LNCAP (cell line): ENCODE results near the gene SLIT1.

Experiments used
- TF ChIP-seq, protein P1 (sequence below): fragments of 450-650 bp; IDR thresholded peaks from 2 replicates; pipeline ENCODE4 v1.5.1; 2017; ENCODE audit warnings: mild to moderate bottlenecking

SLIT1 gene

DNA sequence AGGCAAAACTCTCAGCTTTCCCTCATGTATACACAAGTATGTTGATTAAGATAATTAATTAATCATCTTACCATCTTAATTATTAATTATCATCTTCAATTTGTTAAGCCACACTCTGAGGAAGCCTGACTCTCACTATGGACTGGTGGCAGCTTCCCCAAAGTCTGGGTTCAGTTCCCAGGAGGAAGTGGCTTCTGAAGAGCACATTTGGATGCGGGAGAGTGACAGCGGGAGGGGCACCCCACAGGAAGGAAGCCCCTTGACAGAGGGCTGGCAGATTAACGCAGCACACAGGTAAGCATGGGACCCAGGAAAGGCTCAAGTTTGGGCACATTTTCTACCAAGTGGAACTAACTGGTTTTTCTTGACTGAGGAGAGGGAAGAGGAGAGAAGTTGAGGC, 13.4 kb upstream of the SLIT1 start:
- TF ChIP-seq, protein P1, sequence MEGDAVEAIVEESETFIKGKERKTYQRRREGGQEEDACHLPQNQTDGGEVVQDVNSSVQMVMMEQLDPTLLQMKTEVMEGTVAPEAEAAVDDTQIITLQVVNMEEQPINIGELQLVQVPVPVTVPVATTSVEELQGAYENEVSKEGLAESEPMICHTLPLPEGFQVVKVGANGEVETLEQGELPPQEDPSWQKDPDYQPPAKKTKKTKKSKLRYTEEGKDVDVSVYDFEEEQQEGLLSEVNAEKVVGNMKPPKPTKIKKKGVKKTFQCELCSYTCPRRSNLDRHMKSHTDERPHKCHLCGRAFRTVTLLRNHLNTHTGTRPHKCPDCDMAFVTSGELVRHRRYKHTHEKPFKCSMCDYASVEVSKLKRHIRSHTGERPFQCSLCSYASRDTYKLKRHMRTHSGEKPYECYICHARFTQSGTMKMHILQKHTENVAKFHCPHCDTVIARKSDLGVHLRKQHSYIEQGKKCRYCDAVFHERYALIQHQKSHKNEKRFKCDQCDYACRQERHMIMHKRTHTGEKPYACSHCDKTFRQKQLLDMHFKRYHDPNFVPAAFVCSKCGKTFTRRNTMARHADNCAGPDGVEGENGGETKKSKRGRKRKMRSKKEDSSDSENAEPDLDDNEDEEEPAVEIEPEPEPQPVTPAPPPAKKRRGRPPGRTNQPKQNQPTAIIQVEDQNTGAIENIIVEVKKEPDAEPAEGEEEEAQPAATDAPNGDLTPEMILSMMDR = no peak

DNA sequence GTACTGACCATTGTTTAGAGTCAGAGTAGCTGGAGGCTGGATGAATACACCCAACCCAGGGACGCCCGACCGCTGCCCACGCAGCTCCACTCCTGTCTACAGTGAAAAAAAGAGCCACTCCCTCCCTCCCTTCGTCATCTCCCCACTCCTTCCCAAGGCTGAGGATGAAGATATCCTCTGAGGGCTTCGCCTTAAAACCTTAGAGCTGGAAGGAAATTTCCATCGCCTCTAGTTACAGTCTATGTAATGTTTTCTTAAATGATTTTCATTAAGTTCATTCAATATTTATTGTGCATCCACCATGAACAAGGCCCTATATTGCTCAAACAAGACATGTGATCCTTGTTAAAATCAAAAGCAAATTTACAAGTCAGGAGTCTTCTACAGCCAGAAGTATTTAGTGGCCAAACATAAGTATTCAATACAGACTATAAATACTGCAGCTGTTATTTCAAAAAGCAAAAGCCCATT, 11.3 kb upstream of the SLIT1 start:
- TF ChIP-seq, protein P1 = no peak

DNA sequence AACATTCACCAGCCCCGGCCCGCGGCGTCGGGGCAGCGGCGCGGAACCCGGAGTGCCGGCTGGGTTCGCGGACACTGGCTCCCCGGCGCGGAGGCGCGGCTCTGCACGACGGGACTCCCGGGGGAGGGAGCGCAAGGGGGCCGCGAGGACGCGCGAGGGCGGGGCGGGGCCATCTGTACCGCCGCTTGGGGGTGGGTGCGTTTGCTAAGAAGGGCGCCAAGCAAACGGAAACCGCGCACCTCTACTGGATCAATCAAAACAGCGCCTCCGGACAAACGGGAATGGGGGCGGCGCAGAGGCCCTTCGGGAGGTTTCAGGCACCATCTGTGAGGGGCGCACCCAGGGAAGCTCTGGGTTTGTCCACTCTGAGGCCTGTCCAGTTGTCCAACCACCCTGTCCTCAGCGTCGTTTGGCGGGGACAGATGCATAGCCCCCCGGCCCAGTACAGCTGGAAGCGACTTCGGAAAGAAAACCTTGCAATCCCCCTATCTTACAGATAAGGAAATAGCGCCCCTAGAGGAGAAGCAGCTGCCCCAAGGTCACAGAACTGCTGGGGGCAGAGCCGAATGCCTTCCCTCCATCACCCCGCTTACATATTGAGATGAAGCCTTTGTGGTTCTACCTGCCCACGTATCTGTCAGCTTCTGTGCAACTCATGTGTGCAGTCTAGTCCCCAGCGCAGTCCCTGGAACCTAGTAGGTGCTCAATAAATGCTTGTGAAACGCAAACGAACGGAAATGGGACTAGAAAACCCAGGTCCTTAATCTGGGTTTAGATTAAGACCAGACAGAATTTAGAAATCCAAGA, 10.7 kb upstream of the SLIT1 start:
- TF ChIP-seq, protein P1 = peak; percentile 32; the same call in 1 of the 2 replicates

DNA sequence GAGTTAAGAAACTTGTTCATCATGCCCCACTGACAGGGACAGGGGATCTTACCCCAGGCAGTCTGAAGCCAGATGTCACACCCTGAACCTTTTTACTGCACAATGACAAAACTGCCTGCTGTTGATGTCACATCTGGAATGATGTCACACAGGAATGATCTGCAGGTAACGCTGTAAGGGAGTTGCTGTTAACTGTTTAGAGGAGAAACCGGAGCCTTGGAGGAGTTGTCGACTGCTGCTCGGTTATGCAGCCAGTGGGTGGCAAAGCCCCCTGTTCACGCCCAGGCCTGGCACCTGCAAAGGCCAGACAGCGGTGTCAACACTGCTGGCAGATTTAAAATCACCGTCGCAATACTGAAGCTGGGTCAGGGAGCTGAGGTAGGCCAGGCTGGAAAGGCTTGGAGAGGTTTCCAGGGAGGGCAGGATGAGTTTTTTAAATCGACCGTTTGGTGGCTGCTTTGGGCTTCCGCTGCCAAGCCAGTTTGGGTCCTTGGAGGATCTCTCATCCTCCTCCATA, 10.0 kb upstream of the SLIT1 start:
- TF ChIP-seq, protein P1 = no peak

DNA sequence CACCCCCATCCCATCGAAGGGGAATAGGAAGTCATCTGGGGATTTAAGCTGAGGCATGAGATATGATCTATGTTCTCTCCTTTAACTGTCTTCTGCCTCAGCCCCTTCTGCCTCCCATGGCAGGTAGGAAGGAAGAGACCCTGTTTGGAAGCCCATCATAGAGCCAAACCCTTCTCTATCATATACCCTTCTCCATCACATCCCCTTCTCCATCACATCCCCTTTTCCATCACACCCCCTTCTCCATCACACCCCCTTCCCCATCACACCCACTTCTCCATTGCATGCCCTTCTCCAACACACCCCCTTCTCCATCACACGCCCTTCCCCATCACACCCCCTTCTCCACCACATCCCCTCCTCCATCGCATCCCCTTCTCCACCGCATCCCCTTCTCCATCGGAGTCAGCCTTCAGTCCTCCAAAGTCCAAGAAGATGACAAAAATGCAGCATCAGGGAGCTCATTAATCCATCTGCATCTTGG, 7.2 kb upstream of the SLIT1 start:
- TF ChIP-seq, protein P1 = no peak

DNA sequence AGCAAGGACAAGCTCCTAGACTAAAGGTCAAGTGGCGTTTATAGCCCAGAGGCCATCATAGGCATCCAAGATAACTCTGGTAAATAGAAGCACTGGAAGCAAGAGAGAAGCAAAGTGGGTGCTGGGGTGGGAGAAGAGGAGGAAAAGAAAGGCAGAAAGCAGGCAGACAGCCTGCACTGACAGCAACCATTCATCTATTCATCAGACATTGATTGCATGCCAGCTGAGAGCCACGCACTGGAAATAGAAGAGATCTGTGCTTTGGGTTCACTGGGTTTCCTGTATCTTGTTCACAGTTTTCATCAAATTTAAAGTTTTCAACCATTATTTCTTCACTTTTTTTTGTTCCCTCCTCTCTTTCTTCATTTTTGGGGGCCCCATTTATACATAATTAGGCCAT, 4.7 kb upstream of the SLIT1 start:
- TF ChIP-seq, protein P1 = no peak

DNA sequence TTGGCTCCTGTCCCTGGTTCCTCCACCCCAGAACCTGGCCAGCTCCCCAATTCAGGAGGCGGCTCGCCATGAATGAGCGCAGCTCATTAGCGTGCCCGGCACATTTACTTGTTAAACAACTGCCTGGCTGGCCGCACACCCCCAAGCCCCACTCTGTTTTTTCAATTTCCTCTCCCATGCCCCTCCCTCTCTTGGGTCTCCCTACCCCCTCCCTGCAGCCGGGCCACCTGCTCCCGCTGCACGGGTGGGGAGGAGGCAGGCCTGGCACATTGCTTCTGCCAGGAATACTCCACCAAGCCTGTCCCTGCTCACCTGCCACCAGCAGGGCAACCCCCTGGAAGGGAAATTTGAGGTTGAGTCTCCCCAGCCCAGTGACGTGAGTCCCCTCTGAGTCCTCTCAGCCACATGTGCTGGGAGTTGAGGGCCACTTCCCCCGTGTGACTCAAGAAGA, 2.5 kb upstream of the SLIT1 start:
- TF ChIP-seq, protein P1 = no peak
